ENCODE data around the gene ARID1A.

- TF ChIP-seq REST (IDR thresholded peaks at IDR 0.05; ENCODE audit: insufficient read depth in 1 of 2, low read depth in 2 of 2, low read length in 2 of 2) (no peak), POLR2AphosphoS5 (IDR thresholded peaks at IDR 0.05; ENCODE audit: low read depth, low read length) (no peak), TAF1 (IDR thresholded peaks at IDR 0.05; ENCODE audit: borderline replicate concordance, insufficient read depth, low read length) (no peak), SIN3A (IDR thresholded peaks at IDR 0.05; ENCODE audit: borderline replicate concordance, insufficient read depth, low read length) (no peak)
These were observed 76.9 kb downstream of the ARID1A start for GRCh38 chr1:26772687-26773086.

All from PFSK-1 (cell line).